ELF-1 (cell line): ENCODE data around the gene LIN37.
A peak's percentile ranks its signal among the peaks of the same experiment; 100 is the strongest.

Experiments used
- DNase-seq: peaks from one replicate; pipeline ENCODE4 v3.0.0-alpha.2; 2016; ENCODE audit warnings: low read depth, low spot score

LIN37 gene

GRCh38 chr19:35748106-35749020, at the start of gene LIN37:
Gene LIN37, plus strand, starts transcription at chr19:35748576. Its CDS starts 149 bp downstream, at chr19:35748725.
- DNase-seq: peak; percentile 100

- peak; percentile 98 for DNase-seq
These were observed 46.0 kb upstream of the LIN37 start for GRCh38 chr19:35702223-35703012.

GRCh38 chr19:35703343-35703742, 45.0 kb upstream of the LIN37 start:
- DNase-seq: no peak

GRCh38 chr19:35704218-35704617, 44.2 kb upstream of the LIN37 start, which contains the start of gene ZBTB32:
Gene ZBTB32, plus strand, starts transcription at chr19:35704558. Its CDS starts 10,069 bp downstream, at chr19:35714627.
- DNase-seq: peak; percentile 93

GRCh38 chr19:35708391-35708790, 40.0 kb upstream of the LIN37 start:
- no peak for DNase-seq

GRCh38 chr19:35710784-35711723, 37.3 kb upstream of the LIN37 start:
- DNase-seq: no peak

- DNase-seq: no peak
These were observed 35.5 kb upstream of the LIN37 start for GRCh38 chr19:35712567-35713505.

- no peak for DNase-seq
These were observed 34.9 kb upstream of the LIN37 start for GRCh38 chr19:35713506-35713850.

- DNase-seq: no peak
These were observed 34.4 kb upstream of the LIN37 start for GRCh38 chr19:35713904-35714495.

- peak; percentile 43 for DNase-seq
These were observed 33.6 kb upstream of the LIN37 start for GRCh38 chr19:35714601-35715354.

GRCh38 chr19:35715355-35715809, 33.0 kb upstream of the LIN37 start:
- DNase-seq: no peak

GRCh38 chr19:35715981-35716800, 32.2 kb upstream of the LIN37 start:
- no peak for DNase-seq

GRCh38 chr19:35716801-35717664, 31.3 kb upstream of the LIN37 start:
- peak; percentile 98 for DNase-seq

GRCh38 chr19:35717665-35718344, 30.6 kb upstream of the LIN37 start, which contains the start of gene KMT2B:
Gene KMT2B, plus strand, starts transcription at chr19:35718003. Its CDS starts 16 bp downstream, at chr19:35718019.
- no peak for DNase-seq

- peak; percentile 19 for DNase-seq
These were observed 29.9 kb upstream of the LIN37 start for GRCh38 chr19:35718345-35719041.
